Liver (tissue), 9 donors: ENCODE measurements around the gene ULK3. TPM values are rescaled to one million over a fixed set of nuclear protein-coding genes. Genes with fewer than 3 reads are reported as not detected.

ENCODE experiments used
- DNase-seq: peaks from one replicate; pipeline ENCODE4 v3.0.0-alpha.2; 2017; ENCODE audit warnings: low spot score
- H3K27ac ChIP-seq, 2 donors: one replicate each; pipeline ENCODE4 v1.7.0; 2013; ENCODE audit warnings: inconsistent platforms in 2 of 2, low read length in 2 of 2, control low read depth in 1 of 2, low read depth in 1 of 2, mild to moderate bottlenecking in 1 of 2
- H3K27me3 ChIP-seq, 4 donors: one replicate each; pipeline versions ENCODE4 v1.6.1 to v1.7.0; 2013; ENCODE audit warnings: low read length in 3 of 4, inconsistent platforms in 1 of 4, mild to moderate bottlenecking in 1 of 4, moderate library complexity in 1 of 4; ENCODE audit not compliant: control insufficient read depth in 4 of 4, insufficient read depth in 4 of 4
- H3K36me3 ChIP-seq, 4 donors: one replicate each; pipeline versions ENCODE4 v1.6.1 to v1.7.0; 2013; ENCODE audit warnings: low read length in 3 of 4, mild to moderate bottlenecking in 3 of 4, low read depth in 1 of 4, moderate library complexity in 1 of 4; ENCODE audit not compliant: control insufficient read depth in 4 of 4, insufficient read depth in 3 of 4
- H3K4me1 ChIP-seq, 4 donors: one replicate each; pipeline versions ENCODE4 v1.6.1 to v1.7.0; 2013; ENCODE audit warnings: low read length in 3 of 4, mild to moderate bottlenecking in 3 of 4, moderate library complexity in 1 of 4; ENCODE audit not compliant: control insufficient read depth in 4 of 4, insufficient read depth in 4 of 4
- H3K4me3 ChIP-seq, 3 donors: one replicate each; pipeline versions ENCODE4 v1.6.1 to v1.7.0; 2013; ENCODE audit warnings: low read length in 3 of 3, control low read depth in 1 of 3, low read depth in 1 of 3, mild to moderate bottlenecking in 1 of 3
- H3K9ac ChIP-seq, 2 donors: one replicate each; pipeline ENCODE4 v1.7.0; 2013; ENCODE audit warnings: low read length in 2 of 2, mild to moderate bottlenecking in 2 of 2, moderate library complexity in 2 of 2, control low read depth in 1 of 2, low read depth in 1 of 2
- H3K9me3 ChIP-seq, 4 donors: one replicate each; pipeline versions ENCODE4 v1.6.1 to v1.7.0; 2013; ENCODE audit warnings: low read length in 3 of 4; ENCODE audit not compliant: control insufficient read depth in 4 of 4
- EGR1 ChIP-seq, 2 donors: IDR thresholded peaks; 2 replicates each; pipeline ENCODE4 v1.6.1; 2016 to 2018; ENCODE audit warnings: antibody characterized with exemption in 2 of 2, low read depth in 2 of 2
- FOXA1 ChIP-seq: IDR thresholded peaks from 2 replicates; pipeline ENCODE4 v1.6.1; 2016; ENCODE audit warnings: antibody characterized with exemption
- FOXA2 ChIP-seq: IDR thresholded peaks from 2 replicates; pipeline ENCODE4 v1.6.1; 2016; ENCODE audit warnings: antibody characterized with exemption
- GABPA ChIP-seq, 2 donors: IDR thresholded peaks in 1 of 2; conservative IDR thresholded peaks in 1 of 2; 2 replicates each; pipeline ENCODE4 v1.6.1; 2016; ENCODE audit warnings: antibody characterized with exemption in 2 of 2, mild to moderate bottlenecking in 1 of 2, moderate library complexity in 1 of 2
- HNF4A ChIP-seq, 2 donors: conservative IDR thresholded peaks; 2 replicates each; pipeline ENCODE4 v1.6.1; 2016; ENCODE audit warnings: antibody characterized with exemption in 2 of 2, mild to moderate bottlenecking in 2 of 2
- HNF4G ChIP-seq: IDR thresholded peaks from 2 replicates; pipeline ENCODE4 v1.6.1; 2016; ENCODE audit warnings: antibody characterized with exemption
- NR2F2 ChIP-seq: IDR thresholded peaks from 2 replicates; pipeline ENCODE4 v1.6.1; 2016; ENCODE audit warnings: antibody characterized with exemption
- RAD21 ChIP-seq, 2 donors: IDR thresholded peaks; 2 replicates each; pipeline ENCODE4 v1.6.1; 2016; ENCODE audit warnings: antibody characterized with exemption in 2 of 2, mild to moderate bottlenecking in 2 of 2
- YY1 ChIP-seq: IDR thresholded peaks from 2 replicates; pipeline ENCODE4 v1.6.1; 2016; ENCODE audit warnings: antibody characterized with exemption, mild to moderate bottlenecking
- WGBS: extraction: QIAGEN DNeasy Blood & Tissue Kit; methylation state at CpG from one replicate; pipeline ENCODE4 v1.1.7; 2013; 5-methylcytosine and 5-hydroxymethylcytosine counted together
- polyA plus RNA-seq, 2 donors: library from polyadenylated mRNA; stranded (reverse) in 1 of 2; unstranded in 1 of 2; fragments of 200-250 nt in 1 of 2; fragments of >200 nt in 1 of 2; fragmentation: Nextera tagmentation in 1 of 2; extraction: Ambion mirVana in 1 of 2; gene quantifications; one replicate each; pipeline versions ENCODE4 v1.2.1 to v1.2.3, GENCODE V29; 2013 to 2015
- total RNA-seq, 2 donors: library from RNA; depleted of rRNA; stranded (reverse); fragments of >200 nt; gene quantifications; one replicate each; pipeline ENCODE4 v1.2.3, GENCODE V29; 2014
- TF ChIP-seq, protein P1 (sequence below): IDR thresholded peaks from 2 replicates; pipeline ENCODE4 v1.6.1; 2016; ENCODE audit warnings: antibody characterized with exemption
- TF ChIP-seq, protein P2 (sequence below): fragments of 150-350 bp; IDR thresholded peaks from 2 replicates; pipeline ENCODE4 v1.5.1; 2017; ENCODE audit warnings: improper control_type of control experiment, low read depth, low read length; ENCODE audit not compliant: missing input control
- TF ChIP-seq, protein P3 (sequence below): IDR thresholded peaks from 2 replicates; pipeline ENCODE4 v1.6.1; 2016; ENCODE audit warnings: antibody characterized with exemption
- TF ChIP-seq, protein P4 (sequence below): IDR thresholded peaks from 2 replicates; pipeline ENCODE4 v1.6.1; 2016; ENCODE audit warnings: antibody characterized with exemption
- TF ChIP-seq, protein P5 (sequence below): IDR thresholded peaks from 2 replicates; pipeline ENCODE4 v1.6.1; 2016; ENCODE audit warnings: antibody characterized with exemption, mild to moderate bottlenecking
- donor health status: healthy.
- donor health status: healthy.
- donor health status: healthy.
- donor health status: healthy.
- donor health status: healthy.

Gene ULK3
- total and polyA plus RNA-seq, 4 donors = 13.1 to 35.5 (median 21.4) TPM

DNA sequence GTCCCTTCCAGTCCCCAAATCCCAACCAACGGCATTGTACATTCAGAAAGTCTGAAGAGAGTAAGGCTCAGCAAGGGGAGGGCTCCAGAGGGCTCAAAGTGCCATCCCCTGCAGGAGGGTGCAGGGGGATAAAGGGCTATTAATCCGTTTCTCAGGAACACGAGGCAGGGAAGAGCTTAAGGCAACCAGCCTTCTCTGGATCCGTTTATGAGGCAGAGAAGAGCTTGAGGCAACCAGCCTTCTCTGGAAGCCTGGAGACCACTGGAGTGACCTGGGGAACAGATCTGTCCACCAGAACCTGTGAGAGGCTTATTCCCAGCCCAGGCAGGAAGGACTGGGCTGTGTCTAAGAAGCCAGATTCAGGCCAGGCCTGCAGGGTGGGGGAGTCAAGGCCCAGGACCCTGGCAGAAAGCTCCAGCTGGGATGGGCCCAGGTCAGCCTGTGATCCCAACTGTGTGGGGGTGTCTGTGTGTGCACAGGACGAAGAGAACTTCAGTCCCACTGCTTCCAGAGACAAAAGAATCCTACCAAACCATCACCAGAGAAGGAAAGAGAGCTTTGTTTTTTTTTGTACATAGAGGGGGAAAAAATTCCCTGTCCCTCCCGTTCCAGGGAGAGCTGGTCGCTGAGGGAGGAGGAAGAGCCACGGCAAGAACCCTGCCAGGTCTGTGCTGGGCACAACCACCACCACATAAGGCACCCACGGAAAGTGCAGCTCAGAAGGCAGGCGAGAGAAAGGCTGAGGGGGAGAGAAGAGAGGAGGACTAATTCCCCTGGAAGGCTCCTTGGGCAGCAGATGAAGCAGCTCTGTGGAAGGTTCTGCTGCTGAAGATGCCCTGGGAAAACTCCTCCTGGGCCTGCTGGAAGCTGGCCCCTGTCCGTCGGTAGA lies 1.6 kb upstream of the ULK3 start:
- peaks cover 5 to 25% (median 15%) of the 10 kb centered on the region in 4 donors for H3K4me1 ChIP-seq
- TF ChIP-seq, protein P1, sequence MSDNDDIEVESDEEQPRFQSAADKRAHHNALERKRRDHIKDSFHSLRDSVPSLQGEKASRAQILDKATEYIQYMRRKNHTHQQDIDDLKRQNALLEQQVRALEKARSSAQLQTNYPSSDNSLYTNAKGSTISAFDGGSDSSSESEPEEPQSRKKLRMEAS = no peak
- TF ChIP-seq, protein P2, sequence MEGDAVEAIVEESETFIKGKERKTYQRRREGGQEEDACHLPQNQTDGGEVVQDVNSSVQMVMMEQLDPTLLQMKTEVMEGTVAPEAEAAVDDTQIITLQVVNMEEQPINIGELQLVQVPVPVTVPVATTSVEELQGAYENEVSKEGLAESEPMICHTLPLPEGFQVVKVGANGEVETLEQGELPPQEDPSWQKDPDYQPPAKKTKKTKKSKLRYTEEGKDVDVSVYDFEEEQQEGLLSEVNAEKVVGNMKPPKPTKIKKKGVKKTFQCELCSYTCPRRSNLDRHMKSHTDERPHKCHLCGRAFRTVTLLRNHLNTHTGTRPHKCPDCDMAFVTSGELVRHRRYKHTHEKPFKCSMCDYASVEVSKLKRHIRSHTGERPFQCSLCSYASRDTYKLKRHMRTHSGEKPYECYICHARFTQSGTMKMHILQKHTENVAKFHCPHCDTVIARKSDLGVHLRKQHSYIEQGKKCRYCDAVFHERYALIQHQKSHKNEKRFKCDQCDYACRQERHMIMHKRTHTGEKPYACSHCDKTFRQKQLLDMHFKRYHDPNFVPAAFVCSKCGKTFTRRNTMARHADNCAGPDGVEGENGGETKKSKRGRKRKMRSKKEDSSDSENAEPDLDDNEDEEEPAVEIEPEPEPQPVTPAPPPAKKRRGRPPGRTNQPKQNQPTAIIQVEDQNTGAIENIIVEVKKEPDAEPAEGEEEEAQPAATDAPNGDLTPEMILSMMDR = no peak
- TF ChIP-seq, protein P3, sequence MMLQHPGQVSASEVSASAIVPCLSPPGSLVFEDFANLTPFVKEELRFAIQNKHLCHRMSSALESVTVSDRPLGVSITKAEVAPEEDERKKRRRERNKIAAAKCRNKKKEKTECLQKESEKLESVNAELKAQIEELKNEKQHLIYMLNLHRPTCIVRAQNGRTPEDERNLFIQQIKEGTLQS = no peak
- TF ChIP-seq RAD21 (IDR thresholded peaks at IDR 0.05) (no peak), YY1 (no peak), NR2F2 (no peak), FOXA2 (no peak), HNF4G (no peak), FOXA1 (no peak), EGR1 (IDR thresholded peaks at IDR 0.05; ENCODE audit: low read depth in 2 of 2) (no peak), GABPA (IDR thresholded peaks at IDR 0.05 in 1 of 2, conservative IDR thresholded peaks at IDR 0.05 in 1 of 2) (no peak), HNF4A (conservative IDR thresholded peaks at IDR 0.05) (no peak)
- TF ChIP-seq, protein P4, sequence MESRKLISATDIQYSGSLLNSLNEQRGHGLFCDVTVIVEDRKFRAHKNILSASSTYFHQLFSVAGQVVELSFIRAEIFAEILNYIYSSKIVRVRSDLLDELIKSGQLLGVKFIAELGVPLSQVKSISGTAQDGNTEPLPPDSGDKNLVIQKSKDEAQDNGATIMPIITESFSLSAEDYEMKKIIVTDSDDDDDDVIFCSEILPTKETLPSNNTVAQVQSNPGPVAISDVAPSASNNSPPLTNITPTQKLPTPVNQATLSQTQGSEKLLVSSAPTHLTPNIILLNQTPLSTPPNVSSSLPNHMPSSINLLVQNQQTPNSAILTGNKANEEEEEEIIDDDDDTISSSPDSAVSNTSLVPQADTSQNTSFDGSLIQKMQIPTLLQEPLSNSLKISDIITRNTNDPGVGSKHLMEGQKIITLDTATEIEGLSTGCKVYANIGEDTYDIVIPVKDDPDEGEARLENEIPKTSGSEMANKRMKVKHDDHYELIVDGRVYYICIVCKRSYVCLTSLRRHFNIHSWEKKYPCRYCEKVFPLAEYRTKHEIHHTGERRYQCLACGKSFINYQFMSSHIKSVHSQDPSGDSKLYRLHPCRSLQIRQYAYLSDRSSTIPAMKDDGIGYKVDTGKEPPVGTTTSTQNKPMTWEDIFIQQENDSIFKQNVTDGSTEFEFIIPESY = no peak
- TF ChIP-seq, protein P5, sequence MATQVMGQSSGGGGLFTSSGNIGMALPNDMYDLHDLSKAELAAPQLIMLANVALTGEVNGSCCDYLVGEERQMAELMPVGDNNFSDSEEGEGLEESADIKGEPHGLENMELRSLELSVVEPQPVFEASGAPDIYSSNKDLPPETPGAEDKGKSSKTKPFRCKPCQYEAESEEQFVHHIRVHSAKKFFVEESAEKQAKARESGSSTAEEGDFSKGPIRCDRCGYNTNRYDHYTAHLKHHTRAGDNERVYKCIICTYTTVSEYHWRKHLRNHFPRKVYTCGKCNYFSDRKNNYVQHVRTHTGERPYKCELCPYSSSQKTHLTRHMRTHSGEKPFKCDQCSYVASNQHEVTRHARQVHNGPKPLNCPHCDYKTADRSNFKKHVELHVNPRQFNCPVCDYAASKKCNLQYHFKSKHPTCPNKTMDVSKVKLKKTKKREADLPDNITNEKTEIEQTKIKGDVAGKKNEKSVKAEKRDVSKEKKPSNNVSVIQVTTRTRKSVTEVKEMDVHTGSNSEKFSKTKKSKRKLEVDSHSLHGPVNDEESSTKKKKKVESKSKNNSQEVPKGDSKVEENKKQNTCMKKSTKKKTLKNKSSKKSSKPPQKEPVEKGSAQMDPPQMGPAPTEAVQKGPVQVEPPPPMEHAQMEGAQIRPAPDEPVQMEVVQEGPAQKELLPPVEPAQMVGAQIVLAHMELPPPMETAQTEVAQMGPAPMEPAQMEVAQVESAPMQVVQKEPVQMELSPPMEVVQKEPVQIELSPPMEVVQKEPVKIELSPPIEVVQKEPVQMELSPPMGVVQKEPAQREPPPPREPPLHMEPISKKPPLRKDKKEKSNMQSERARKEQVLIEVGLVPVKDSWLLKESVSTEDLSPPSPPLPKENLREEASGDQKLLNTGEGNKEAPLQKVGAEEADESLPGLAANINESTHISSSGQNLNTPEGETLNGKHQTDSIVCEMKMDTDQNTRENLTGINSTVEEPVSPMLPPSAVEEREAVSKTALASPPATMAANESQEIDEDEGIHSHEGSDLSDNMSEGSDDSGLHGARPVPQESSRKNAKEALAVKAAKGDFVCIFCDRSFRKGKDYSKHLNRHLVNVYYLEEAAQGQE = no peak
- H3K4me3 ChIP-seq = no peak overlapping the region
- peaks cover 3 to 25% (median 10%) of the 10 kb centered on the region in 4 donors for H3K36me3 ChIP-seq
- no peak overlapping the region for H3K27ac ChIP-seq
- DNase-seq = no peak
- H3K9ac ChIP-seq = no peak overlapping the region
- 90% methylated on average over 12 of the region's 12 CpGs for WGBS
- no peaks in the 10 kb centered on the region for H3K27me3 ChIP-seq
- H3K9me3 ChIP-seq = no peaks in the 10 kb centered on the region
